Esophagus squamous epithelium (tissue), 4 donors: Measurements from ENCODE around the gene KIF17.

Experiments used
- POLR2A ChIP-seq, 4 donors: fragments of 450-650 bp; IDR thresholded peaks; one replicate each; pipeline ENCODE4 v1.6.1; 2017; ENCODE audit warnings: antibody characterized with exemption in 4 of 4, mild to moderate bottlenecking in 4 of 4, moderate library complexity in 3 of 4
- TF ChIP-seq, protein P1 (sequence below), 6 experiments: fragments of 450-650 bp in 4 of 6; fragments of 200-600 bp in 2 of 6; sonication (generic) in 2 of 6; IDR thresholded peaks; one replicate each; pipeline ENCODE4 v1.5.1; 2016 to 2019; ENCODE audit warnings: antibody characterized with exemption in 6 of 6, mild to moderate bottlenecking in 4 of 6, moderate library complexity in 4 of 6

DNA sequence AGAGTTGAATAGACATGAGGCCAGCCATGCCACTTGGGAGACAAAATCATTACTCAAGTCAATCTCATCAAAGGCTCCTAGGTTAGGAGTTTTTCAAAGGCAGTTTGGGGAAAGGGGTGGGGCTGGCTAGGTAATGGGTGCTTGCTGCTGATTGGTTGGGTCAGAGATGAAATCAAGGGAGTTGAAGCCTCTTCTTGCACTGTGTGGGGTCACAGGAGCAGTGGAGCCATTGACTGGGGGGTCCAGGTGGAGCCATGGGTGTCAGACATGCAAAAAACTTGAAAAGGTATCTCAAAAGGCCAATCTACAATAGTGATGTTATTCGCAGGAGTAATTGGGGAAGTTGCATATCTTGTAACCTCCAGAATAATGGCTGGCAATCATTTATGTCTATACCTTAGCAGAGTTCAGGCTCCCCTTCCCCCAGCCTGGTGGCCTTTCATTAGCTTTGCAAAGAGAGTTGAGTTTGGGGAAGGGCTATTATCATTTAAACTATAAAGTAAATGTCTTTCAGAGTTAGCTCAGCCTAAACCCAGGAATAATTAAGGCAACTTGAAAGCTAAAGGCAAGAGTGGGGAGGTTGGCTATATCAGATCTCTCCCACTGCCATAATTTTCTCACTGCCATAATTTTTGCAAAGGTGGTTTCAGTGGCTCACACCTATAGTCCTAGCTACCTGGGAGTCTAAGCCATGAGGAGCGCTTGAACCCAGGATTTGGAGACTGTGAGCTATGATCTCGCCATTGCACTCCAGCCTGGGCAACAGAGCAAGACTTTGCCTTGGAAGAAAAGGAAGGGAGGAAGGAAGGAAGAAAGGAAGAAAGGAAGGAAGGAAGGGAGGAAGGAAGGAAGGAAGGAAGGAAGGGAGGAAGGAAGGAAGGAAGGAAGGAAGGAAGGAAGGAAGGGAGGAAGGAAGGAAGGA, 92.4 kb downstream of the KIF17 start:
- TF ChIP-seq, protein P1, sequence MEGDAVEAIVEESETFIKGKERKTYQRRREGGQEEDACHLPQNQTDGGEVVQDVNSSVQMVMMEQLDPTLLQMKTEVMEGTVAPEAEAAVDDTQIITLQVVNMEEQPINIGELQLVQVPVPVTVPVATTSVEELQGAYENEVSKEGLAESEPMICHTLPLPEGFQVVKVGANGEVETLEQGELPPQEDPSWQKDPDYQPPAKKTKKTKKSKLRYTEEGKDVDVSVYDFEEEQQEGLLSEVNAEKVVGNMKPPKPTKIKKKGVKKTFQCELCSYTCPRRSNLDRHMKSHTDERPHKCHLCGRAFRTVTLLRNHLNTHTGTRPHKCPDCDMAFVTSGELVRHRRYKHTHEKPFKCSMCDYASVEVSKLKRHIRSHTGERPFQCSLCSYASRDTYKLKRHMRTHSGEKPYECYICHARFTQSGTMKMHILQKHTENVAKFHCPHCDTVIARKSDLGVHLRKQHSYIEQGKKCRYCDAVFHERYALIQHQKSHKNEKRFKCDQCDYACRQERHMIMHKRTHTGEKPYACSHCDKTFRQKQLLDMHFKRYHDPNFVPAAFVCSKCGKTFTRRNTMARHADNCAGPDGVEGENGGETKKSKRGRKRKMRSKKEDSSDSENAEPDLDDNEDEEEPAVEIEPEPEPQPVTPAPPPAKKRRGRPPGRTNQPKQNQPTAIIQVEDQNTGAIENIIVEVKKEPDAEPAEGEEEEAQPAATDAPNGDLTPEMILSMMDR (IDR thresholded peaks at IDR 0.05), result no peak
- no peak for TF ChIP-seq POLR2A (IDR thresholded peaks at IDR 0.05)
